ENCODE data around the gene ZNF358.
A peak's percentile ranks its signal among the peaks of the same experiment; 100 is the strongest.

Gene ZNF358

DNA sequence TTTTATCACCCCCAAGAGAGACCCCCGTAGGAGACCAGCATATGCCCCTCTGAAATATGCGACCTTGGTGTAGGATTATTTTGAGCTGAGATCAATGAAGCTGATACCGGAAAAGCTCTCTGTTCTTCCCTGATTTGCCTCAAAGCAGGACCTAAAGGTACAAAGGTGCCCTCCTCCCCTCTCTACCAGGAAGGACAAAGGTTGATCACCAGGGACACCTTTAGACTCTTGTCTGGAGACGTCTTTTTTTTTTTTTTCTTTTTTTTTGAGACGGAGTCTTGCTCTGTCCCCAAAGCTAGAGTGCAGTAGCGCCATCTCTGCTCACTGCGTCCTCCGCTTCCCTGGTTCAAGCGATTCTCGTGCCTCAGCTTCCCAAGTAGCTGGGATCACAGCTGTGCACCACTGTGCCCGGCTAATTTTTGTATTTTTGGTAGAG, 26.3 kb upstream of the ZNF358 start:
- peak; percentile 70 for DNase-seq (ENCODE audit: low spot score)

DNA sequence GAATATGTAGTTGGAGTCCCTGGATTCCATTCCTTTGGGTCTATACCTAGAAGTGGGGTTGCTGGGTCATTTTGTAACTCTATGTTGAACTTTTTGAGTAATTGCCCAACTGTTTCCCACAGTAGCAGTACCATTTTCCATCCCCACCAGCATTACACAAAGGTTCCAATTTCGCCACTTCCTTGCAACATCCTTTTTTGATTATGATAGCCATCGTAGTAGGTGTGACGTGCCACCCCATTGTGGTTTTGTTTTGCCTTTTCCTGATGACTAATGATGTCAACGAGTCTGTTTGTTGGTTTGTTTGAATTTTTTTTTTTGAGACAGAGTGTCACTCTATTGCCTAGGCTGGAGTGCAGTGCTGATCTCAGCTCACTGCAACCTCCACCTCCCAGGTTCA, 23.8 kb upstream of the ZNF358 start:
- no peak for DNase-seq (ENCODE audit: low spot score)

DNA sequence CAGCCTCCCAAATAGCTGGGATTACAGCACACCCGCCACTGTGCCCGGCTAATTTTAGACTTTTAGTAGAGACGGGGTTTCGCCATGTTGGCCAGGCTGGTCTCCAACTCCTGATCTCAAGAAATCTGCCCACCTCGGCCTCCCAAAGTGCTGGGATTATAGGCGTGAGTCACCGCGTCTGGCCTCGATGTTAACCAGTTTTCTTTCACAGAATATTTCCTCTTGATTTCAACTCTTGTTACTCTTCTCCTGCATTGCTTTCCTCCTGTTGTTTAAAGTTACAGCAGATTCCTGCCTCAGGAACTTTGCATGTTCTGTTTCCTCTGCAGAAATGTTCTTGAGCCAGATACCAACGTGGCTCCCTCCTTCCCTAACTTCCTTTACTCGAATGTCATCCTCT, 23.3 kb upstream of the ZNF358 start:
- DNase-seq (ENCODE audit: low spot score) = no peak

DNA sequence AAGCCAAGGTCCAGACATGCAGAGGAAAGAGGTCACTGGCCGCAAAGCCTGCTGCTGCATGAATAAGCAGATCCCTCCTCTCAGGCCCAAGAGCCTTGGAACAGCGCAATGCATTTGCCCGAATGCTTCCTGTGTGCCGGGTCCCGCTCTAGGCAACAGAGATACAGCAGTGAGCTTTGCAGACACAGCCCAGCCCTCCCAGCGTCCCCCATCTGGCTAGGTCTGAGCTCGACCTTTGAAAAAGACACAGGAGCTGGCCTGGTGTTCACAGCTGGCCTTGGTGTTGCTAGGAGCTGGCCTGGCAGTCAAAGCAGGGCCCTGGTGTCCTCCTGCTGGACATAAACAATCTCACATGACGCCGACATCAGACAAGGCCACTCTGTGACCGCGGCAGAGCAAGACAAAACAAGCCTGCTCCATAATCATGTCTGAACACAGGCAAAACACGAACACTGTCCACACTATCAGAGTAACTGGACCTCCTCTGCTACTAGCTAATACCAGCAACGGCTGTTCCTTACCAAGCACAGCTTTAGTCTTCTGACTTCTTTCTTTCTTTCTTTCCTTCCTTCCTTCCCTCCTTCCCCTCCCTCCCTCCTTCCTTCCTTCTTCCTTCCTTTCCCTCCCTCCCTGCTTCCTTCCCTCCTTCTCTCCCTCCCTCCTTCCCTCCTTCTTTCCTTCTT, 21.3 kb upstream of the ZNF358 start:
- DNase-seq (ENCODE audit: low spot score) = no peak

DNA sequence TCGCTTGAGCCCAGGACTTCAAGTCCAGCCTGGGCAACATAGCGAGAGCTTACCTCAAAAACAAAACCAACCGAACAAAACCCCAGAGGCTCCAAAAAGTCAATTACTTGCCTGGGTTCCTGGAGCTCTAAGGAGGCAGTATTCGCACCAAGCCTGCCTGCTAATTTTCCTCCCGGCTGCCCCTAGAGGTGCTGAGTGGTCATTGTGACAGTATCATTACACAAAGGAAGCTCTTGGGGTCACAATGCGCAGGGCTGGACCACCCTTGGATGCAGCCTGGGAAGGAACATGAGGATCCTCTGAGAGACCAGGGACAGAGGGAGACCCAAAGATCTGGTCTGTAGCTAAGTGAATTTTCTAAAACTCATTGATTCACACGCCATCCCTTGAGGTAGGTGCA, 18.6 kb upstream of the ZNF358 start:
- no peak for DNase-seq (ENCODE audit: low spot score)

DNA sequence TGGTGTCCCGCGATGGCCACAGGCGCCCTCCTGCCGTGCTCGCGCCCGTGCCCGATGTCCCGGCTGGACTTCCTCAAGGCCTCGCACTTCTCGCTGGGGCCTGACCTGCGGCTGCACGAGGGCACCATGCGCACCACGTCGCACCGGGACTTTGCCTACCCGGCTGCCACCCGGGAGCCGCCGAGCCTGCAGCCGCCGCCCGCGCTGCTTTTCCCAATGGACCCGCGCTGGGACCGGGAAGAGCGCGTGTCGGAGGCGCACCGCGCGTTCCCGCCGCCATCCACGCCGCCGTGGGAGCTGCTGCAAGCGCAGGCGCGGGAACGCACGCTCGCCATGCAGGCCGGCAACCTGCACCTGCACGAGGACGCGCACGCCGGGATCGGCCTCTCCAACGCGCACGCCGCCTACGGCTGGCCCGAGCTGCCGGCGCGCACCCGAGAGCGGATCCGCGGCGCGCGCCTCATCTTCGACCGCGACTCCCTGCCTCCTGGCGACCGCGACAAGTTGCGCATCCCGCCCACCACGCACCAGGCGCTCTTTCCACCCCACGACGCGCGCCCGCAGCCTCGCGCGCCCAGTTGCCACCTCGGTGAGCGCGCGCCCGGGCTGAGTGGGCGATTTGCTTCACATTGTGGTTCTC, 15.0 kb upstream of the ZNF358 start:
- peak; percentile 38 for DNase-seq (ENCODE audit: low spot score)

DNA sequence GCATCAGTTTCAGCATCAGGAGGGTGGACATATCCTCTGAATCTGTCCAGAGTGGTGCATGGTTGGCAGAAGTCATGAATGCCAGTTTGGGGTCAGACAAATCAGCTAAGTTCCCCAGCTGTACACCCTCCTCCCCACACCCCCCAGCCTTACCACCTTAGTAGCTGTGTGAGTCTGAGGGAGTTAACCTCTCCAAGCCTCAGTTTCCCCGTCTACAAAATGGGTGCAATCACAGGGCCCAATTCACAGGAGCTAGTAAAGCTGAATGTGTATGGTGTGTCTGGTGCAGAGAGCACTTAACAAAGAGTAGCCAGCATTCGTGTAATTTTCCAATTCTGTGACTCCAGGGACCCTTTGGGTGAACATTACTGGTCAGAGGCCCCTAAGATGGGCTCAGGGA, 13.4 kb upstream of the ZNF358 start:
- no peak for DNase-seq (ENCODE audit: low spot score)

DNA sequence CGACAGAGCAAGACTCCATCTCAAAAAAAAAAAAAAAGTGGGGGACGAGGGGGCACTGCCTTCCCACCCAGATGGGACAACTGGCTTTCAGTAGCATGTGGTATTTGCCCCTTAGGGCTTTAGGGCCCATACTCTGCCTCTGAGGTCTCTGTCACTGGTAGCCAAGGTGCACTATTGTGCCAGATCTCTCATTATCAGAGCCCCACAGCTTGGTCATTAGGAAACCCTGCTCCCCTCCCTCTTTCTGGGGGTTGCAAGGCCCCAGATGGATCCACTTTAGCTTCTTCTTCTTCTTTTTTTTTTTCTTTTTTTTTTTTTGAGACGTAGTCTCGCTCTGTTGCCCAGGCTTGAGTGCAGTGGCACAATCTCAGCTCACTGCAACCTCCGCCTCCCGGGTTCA, 11.2 kb upstream of the ZNF358 start:
- no peak for DNase-seq (ENCODE audit: low spot score)

DNA sequence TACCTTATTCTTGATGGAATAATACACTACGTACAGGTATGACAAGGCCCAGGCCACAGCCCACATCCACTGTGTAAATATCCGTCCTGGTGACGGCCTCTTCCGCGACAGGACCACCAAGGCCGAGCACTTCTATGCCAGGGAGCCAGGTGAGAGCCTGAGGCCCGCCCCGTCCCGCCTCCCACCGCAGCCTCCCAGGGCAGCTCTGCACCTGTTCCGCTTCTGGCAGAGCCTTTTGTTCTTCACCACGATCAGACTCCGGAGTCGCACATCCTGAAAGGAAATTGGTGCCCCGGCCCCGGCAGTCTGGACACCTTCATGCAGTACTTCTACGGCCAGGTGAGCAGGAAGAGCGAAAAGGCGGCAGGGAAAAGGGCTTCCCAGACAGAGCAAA, 10.6 kb upstream of the ZNF358 start:
- no peak for DNase-seq (ENCODE audit: low spot score)

DNA sequence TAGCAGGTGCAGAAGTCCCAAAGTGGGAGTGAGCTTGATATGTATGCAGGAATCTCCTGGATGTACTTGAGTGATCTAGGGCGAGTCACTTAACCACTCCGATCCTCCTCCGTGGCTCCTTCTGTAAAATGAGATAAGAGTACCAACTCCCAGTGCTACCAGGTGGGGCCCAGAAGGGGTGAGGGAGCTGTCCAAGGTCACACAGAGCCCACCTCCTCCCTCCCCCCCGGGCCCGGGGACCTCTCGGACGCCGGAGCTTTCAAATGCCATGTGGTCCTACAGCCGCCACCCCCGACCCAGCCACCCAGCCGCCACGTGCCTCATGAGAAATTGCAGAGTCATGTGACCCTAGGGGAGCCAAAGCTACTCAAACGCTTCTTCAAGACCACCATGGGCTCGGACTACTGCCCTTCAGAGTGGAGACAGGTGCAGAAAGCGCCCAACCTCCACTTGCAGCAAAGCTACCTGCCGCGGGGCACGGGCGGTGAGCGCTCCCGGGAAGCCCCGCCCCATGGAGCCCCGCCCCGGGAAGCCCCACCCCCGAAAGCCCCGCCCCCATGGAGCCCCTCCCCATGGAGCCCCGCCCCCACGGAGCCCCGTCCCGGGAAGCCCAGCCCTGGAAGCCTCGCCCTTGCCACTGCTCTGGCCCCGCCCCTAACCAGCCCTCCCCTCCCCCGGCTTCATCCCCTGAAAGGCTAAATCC, 10.1 kb upstream of the ZNF358 start:
- DNase-seq (ENCODE audit: low spot score) = peak; percentile 62

DNA sequence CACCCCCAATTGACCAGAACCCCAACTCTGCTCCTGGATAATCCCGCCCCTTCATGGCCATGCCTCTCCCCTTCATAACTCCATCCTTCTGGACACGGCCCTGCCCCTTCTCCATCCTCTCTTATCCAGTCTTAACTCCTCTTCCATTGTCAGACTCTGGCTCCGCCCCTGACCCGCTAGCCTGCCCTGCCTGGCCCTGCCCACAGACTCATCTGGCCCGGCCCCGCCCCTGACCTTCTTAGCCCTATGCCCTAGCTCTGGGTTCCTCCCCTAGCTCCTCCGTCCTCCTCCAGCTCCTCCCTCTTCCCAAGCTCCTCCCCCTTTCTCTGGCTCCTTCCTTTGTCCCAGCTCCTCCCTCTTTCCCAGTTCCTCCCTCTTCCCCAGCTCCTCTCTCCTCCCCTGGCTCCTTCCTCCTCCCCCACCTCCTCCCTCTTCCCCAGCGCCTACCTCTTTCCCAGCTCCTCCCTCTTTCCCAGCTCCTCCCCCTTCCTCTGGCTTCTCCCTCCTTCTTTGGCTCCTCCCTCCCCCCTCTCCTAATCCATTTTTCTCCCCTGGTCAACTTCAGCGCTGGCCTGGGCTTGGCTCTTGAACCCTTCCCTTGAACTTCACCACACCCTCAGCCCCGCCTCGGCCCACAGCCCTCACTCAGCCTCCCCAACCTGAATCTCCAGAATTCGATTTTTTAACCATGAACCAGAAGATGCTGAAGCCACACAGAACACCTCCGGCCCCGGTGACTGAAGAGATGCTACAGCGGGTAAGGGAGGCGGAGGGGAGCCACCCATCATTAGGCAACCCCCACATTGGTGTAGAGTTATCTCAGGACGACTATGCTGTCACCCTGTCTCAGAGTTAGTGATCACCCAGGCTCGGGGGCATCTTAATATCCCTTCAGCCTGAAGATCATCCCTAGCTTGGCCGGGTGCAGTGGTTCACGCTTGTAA, 9.2 kb upstream of the ZNF358 start:
- DNase-seq (ENCODE audit: low spot score) = peak; percentile 90

DNA sequence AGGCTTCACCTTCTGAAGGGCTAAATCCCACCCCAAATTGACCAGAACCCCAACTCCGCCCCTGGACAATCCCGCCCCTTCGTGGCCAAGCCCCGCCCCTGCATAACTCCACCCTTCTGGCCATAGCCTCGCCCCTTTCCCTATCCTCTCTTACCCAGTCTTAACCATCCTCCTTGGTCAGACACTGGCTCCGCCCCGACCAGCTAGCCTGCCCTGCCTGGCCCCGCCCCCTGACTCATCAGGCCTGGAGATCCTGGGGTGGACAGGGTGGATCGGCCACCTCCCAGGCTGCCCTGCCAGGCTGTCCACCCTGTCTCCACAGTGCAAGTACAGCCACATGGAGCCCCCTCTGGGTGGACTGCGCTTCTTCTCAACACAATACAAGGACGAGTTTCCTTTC, 8.0 kb upstream of the ZNF358 start:
- DNase-seq (ENCODE audit: low spot score) = peak; percentile 73

DNA sequence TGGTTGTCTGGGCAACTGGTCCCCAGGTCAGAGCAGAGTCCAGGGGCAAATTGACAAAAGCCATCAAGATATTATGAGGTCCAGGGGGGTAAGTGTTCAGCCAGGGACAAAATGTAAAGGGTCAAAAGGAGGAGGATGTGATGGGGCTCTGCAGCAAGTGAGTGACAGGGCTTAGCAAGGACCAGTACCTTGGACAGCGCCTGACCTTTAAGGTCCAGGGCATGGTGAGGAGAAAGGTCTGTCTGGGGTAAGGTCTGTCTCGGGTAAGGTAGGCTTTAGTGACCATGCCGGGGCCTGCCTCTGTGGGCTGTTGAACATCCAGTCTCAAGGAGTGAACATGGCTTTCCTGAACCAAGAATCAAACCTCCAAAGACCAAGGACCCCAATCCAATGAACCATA, 6.3 kb upstream of the ZNF358 start:
- DNase-seq (ENCODE audit: low spot score) = no peak

DNA sequence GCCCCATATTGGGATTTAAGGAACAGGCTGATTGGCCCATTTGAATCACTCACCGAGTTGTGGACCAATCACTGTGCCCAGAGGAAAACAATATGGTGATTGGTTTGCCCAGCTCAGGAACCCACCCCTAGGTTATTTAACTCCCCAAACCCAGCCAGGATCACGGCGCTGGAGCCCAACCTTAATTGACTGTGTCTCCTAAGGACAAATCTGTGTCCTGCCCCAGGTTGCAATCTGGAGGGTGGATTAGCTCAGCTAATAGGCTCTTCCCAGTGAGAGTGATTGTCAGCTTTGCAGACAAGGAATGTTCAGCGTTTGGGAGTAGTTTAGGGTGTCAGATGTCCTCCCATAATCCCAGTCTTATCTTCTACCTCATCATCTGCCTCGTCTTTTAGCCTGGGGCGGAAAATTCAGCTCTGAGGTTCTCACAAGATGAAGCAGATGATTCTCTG, 3.5 kb upstream of the ZNF358 start:
- DNase-seq (ENCODE audit: low spot score) = no peak

DNA sequence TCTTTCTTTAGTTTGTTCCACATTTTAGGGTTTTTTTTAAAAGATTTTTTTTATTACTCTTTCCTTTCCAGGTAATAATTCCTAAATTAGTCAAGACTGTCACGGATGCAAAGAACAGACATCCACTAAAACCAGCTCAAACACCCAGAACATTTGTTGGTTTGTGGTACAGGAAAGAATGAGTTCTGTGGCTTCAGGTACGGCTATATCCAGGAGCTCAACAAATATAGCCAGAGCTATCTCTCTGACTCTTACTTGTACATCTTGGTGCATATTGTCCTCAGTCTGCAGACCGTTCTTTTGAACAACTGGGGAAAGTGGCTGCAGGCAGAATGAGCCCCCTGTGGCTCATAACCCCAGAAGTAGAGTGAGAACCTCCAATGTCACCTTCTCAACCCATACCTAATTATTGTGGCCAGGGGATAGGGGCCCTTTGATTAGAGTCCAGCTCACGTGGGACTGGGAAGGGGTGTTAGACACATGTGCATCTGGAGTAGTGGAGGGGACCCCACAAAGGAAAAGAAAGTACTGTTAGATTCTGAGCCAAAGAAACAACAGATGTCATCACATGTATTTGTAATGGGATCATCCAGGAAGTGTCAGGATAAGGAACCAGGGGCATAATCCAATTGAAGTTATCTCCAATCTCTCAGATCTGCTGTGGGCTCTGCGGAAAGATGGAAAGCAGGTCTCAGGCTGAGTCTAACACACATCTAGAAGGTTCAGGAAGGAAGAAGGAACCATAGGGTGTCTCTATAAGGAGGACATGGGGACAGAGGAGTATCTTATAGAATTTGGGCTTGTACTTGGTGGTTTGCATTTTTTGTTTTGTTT, 1.9 kb upstream of the ZNF358 start:
- DNase-seq (ENCODE audit: low spot score) = no peak

DNA sequence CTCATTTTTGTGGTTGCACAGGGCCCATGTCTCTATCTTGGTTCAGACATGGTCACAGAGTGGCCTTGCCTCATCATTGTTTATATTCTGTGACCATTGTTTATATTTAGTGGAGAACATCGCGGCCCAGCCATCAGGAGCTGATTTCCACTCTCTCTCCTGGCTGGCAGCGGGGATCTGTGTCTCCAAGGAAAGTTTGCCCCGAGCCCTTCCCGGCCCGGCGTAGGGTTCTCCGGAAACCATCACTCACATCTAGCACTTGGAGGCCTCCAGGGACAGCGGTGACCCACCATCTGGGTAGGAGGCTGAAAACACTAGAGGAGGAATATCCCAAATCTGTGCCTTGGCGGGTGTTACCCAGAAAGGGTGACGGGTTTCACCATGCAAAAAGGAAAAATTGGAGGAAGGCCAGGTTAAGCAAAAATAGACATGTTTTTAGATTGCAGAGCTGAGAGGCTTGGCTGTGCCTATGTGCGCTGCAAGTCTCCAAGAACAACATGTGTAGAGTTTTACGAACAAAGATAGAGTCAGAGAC, 726 bp upstream of the ZNF358 start:
- no peak for DNase-seq (ENCODE audit: low spot score)

DNA sequence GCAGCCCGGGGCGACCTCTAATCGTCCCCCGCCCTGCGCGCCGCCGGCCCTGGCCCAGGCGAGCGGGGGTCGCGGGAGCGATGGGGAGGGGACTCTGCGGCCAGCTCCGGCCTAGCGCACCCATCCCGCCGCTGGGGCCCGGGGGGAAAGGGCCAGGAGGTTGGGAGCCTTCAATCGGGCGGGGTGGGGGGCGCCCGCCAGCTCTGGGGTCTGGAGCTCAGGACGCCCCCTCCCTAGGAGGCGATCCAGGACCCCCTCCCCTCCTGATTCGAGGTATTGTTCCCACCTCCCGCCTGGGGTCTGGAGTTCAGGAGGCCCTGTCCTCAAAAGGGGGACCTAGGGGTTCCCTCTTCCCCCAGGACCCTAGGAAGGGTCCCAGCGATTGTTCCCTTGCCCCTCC, 430 bp downstream of the ZNF358 start:
- DNase-seq (ENCODE audit: low spot score) = no peak

DNA sequence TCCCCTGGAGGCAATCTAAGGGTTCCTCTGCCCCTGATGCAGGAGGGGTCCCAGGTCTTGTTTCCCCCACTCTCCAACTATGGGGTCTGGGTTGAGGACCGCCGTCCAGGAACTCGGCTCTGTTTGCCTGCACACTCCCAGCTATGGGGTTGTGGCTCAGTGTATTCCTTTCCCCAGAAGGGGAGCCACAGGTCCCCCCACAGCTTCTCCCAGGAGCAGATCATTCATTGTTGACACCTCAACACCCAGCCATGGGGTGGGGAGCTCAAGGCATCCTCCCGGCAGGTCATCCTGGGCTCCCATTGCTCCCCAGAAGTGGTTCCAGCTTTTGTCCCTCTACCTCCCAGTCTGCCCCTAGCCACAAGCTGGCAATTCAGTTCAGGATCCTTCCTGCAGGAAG, 975 bp downstream of the ZNF358 start:
- no peak for DNase-seq (ENCODE audit: low spot score)

DNA sequence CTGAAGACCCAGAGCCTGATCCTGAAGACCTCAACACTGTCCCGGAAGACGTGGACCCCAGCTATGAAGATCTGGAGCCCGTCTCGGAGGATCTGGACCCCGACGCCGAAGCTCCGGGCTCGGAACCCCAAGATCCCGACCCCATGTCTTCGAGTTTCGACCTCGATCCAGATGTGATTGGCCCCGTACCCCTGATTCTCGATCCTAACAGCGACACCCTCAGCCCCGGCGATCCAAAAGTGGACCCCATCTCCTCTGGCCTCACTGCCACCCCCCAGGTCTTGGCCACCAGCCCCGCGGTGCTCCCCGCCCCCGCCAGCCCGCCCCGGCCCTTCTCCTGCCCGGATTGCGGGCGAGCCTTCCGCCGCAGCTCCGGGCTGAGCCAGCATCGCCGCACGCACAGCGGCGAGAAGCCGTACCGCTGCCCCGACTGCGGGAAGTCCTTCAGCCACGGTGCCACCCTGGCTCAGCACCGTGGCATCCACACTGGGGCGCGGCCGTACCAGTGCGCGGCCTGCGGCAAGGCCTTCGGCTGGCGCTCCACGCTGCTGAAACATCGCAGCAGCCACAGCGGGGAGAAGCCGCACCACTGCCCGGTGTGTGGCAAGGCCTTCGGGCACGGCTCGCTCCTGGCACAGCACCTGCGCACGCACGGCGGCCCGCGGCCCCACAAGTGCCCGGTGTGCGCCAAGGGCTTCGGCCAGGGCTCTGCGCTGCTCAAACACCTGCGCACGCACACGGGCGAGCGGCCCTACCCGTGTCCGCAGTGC, 3.6 kb downstream of the ZNF358 start:
- no peak for DNase-seq (ENCODE audit: low spot score)

All from LoVo (cell line).